K562 (cell line): Measurements from ENCODE around the gene PTPN1. TPM values are rescaled to one million over a fixed set of nuclear protein-coding genes. Genes with fewer than 3 reads are reported as not detected.

Experiments
- ATAC-seq: fragments of 200-7000 bp; cut with Tn5 transposase; 3 replicates; pipeline ENCODE4 v1.9.1; 2020; ENCODE audit warnings: moderate library complexity
- BruUV-seq: library from RNA; stranded (reverse); fragments of 400-500 nt; replicated peaks from 2 replicates; lab custom pipeline; 2021; lab: Mats Ljungman, UMichigan
- CTCF ChIA-PET: fragments of 300-600 bp; formaldehyde crosslinking; extraction: SDS; loops from one replicate; lab custom pipeline; 2021; ENCODE audit warnings: low intra/inter-chr PET ratio; lab: Yijun Ruan, JAX
- POLR2A ChIA-PET: fragments of 300-600, 350-650 bp; sonication (Branson Sonifier 250); formaldehyde crosslinking; extraction: SDS; loops from one replicate; lab custom pipeline; 2021; ENCODE audit warnings: antibody characterized with exemption, inconsistent platforms; lab: Yijun Ruan, JAX
- DNase-seq, 4 experiments: peaks; one replicate each; pipeline versions ENCODE4 v3.0.0 to v3.0.0-alpha.2; 2011 to 2018; ENCODE audit warnings: low spot score in 3 of 4, mixed read lengths in 3 of 4; ENCODE audit errors: extremely low read depth in 1 of 4
- FAIRE-seq: peaks from 2 replicates; lab custom pipeline; 2011; peaks lifted over from hg19 to GRCh38; lab: Jason Lieb, UNC
- H2AFZ ChIP-seq: 2 replicates; pipeline ENCODE4 v1.6.0; 2011; ENCODE audit warnings: low read depth, low read length, control low read depth, inconsistent platforms
- H3K27ac ChIP-seq: fragments of 200-600 bp; 3 replicates; pipeline ENCODE4 v1.8.0; 2011; ENCODE audit warnings: low read depth, mild to moderate bottlenecking, control low read depth, inconsistent platforms, low read length, moderate library complexity, mixed read lengths; ENCODE audit errors: extremely low read depth
- H3K27me3 ChIP-seq, 2 experiments: fragments of 300-600 bp in 1 of 2; 2 replicates in 1 of 2; 3 replicates in 1 of 2; pipeline versions ENCODE4 v1.6.0 to v1.8.0; 2011; ENCODE audit warnings: inconsistent platforms in 2 of 2, low read length in 2 of 2, mild to moderate bottlenecking in 1 of 2, mixed read lengths in 1 of 2, moderate library complexity in 1 of 2; ENCODE audit not compliant: control insufficient read depth in 2 of 2, insufficient read depth in 2 of 2
- H3K36me3 ChIP-seq: fragments of 300-600 bp; 3 replicates; pipeline ENCODE4 v1.8.0; 2011; ENCODE audit warnings: mild to moderate bottlenecking, low read length, inconsistent platforms; ENCODE audit not compliant: control insufficient read depth, insufficient read depth
- H3K4me1 ChIP-seq, 2 experiments: fragments of 200-600 bp in 1 of 2; replicated peaks in 1 of 2; 2 replicates in 1 of 2; 3 replicates in 1 of 2; pipeline versions ENCODE4 v1.5.1 to v1.8.0; 2011; ENCODE audit warnings: inconsistent platforms in 2 of 2, low read length in 2 of 2, mild to moderate bottlenecking in 1 of 2, mixed read lengths in 1 of 2, moderate library complexity in 1 of 2; ENCODE audit not compliant: control insufficient read depth in 2 of 2, insufficient read depth in 2 of 2
- H3K4me2 ChIP-seq: 2 replicates; pipeline ENCODE4 v1.6.1; 2011; ENCODE audit warnings: low read length, control low read depth, inconsistent platforms, mixed read lengths; ENCODE audit not compliant: insufficient read depth
- H3K4me3 ChIP-seq: fragments of 200-600 bp; sonication (generic), shearing (Covaris generic); 2 replicates; pipeline ENCODE4 v1.5.1; 2016; ENCODE audit warnings: control low read depth, inconsistent platforms
- H3K79me2 ChIP-seq: fragments of 200-600 bp; 3 replicates; pipeline ENCODE4 v1.8.0; 2011; ENCODE audit warnings: low read length, inconsistent platforms; ENCODE audit not compliant: control insufficient read depth, insufficient read depth
- H3K9ac ChIP-seq, 2 experiments: 2 replicates each; pipeline versions ENCODE4 v1.6.0 to v1.6.1; 2011; ENCODE audit warnings: low read depth in 2 of 2, low read length in 2 of 2, control low read depth in 1 of 2, inconsistent platforms in 1 of 2, mild to moderate bottlenecking in 1 of 2, mixed read lengths in 1 of 2; ENCODE audit not compliant: insufficient read depth in 1 of 2
- H3K9me1 ChIP-seq: one replicate; pipeline ENCODE4 v1.6.0; 2011; ENCODE audit warnings: inconsistent platforms, mild to moderate bottlenecking, low read length, moderate library complexity; ENCODE audit not compliant: control insufficient read depth, insufficient read depth
- H3K9me3 ChIP-seq: replicated peaks from 2 replicates; pipeline ENCODE4 v1.5.1; 2011; ENCODE audit warnings: low read depth, low read length, inconsistent platforms; ENCODE audit not compliant: control insufficient read depth, insufficient read depth
- H4K20me1 ChIP-seq: replicated peaks from 2 replicates; pipeline ENCODE4 v1.6.1; 2011; ENCODE audit warnings: low read length, inconsistent platforms, mixed read lengths; ENCODE audit not compliant: control insufficient read depth, insufficient read depth
- BRF2 ChIP-seq: IDR thresholded peaks from 3 replicates; pipeline ENCODE4 v1.6.1; 2011; ENCODE audit warnings: borderline replicate concordance, mild to moderate bottlenecking; ENCODE audit not compliant: insufficient read length, insufficient read depth
- FIP1L1 ChIP-seq: fragments of 200-400 bp; formaldehyde crosslinking; IDR thresholded peaks from 2 replicates; pipeline ENCODE4 v1.6.1; 2018; ENCODE audit warnings: mild to moderate bottlenecking, low read depth, low read length; ENCODE audit not compliant: poor library complexity, severe bottlenecking
- HMGXB4 ChIP-seq: sonication (generic); formaldehyde crosslinking; IDR thresholded peaks from 2 replicates; pipeline ENCODE4 v1.8.1; 2023; ENCODE audit warnings: mild to moderate bottlenecking, missing genetic modification reagents
- NCOA6 ChIP-seq: fragments of 450-650 bp; IDR thresholded peaks from 2 replicates; pipeline ENCODE4 v1.6.1; 2017; ENCODE audit warnings: mild to moderate bottlenecking
- PHF20 ChIP-seq: fragments of 450-650 bp; IDR thresholded peaks from 2 replicates; pipeline ENCODE4 v1.6.1; 2018; ENCODE audit not compliant: partially characterized antibody
- TEAD4 ChIP-seq, 2 experiments: sonication (generic) in 1 of 2; formaldehyde crosslinking in 1 of 2; IDR thresholded peaks; 2 replicates each; pipeline versions ENCODE4 v1.6.1 to v1.8.0; 2012 to 2022; ENCODE audit warnings: borderline replicate concordance in 1 of 2, inconsistent platforms in 1 of 2, low read length in 1 of 2, mild to moderate bottlenecking in 1 of 2, missing genetic modification reagents in 1 of 2
- ZNF23 ChIP-seq: fragments of 250-450 bp; sonication (Bioruptor Pico); IDR thresholded peaks from 2 replicates; pipeline ENCODE4 v1.4.0; 2020; ENCODE audit warnings: mild to moderate bottlenecking
- ZNF77 ChIP-seq: fragments of 250-450 bp; sonication (Bioruptor Pico); IDR thresholded peaks from 2 replicates; pipeline ENCODE4 v1.5.0; 2020
- WGBS: fragments of 100-300 bp; shearing (Covaris generic); methylation state at CpG from one replicate; pipeline ENCODE4 v1.1.6; 2016; ENCODE audit warnings: low coverage, mixed read lengths; ENCODE audit not compliant: insufficient coverage; ENCODE audit errors: missing lambda C conversion rate; 5-methylcytosine and 5-hydroxymethylcytosine counted together
- in situ Hi-C: fragments of 300-500 bp; cut with MboI; formaldehyde crosslinking; loops from 4 replicates; pipeline ENCODE4 v1.15.0; 2018; ENCODE audit warnings: inconsistent platforms, mixed read lengths
- intact Hi-C: fragments of 100-400 bp; cut with micrococcal nuclease; formaldehyde crosslinking; loops from 2 replicates; pipeline ENCODE4 v1.14.2; 2022
- polyA plus RNA-seq, 8 experiments: library from polyadenylated mRNA; depleted of rRNA in 4 of 8; stranded (reverse) in 5 of 8; unstranded in 3 of 8; fragments of >200 nt; fragmentation: Nextera tagmentation in 2 of 8; fragmentation: Illumina TruSeq in 1 of 8; extraction: Ambion mirVana in 2 of 8; extraction: Trizol in 1 of 8; gene quantifications; 2 replicates each; pipeline versions ENCODE4 v1.2.1 to v1.2.3, GENCODE V29; 2011 to 2014; ENCODE audit warnings: inconsistent platforms in 1 of 8, missing spikeins in 1 of 8
- total RNA-seq, 7 experiments: library from RNA; depleted of rRNA in 6 of 7; stranded (reverse); fragments of >200 nt in 6 of 7; fragmentation: Illumina TruSeq in 2 of 7; extraction: Trizol in 2 of 7; gene quantifications; 2 replicates each; pipeline versions ENCODE4 v1.2.1 to v1.2.3, GENCODE V29; 2011 to 2021; ENCODE audit warnings: low replicate concordance in 1 of 7

PTPN1 gene
- total and polyA plus RNA-seq, 9 of the 15 experiments (the other 6 are each of a cell fraction or from before 2014, with no cell fraction given) = 11.0 to 85.3 (median 54.0) TPM

GRCh38 chr20:50528129-50528528 lies 17.9 kb downstream of the PTPN1 start:
- H2AFZ ChIP-seq = no peak overlapping the region
- no peak for TF ChIP-seq ZNF77 (CRISPR knock-in tag)
- TF ChIP-seq ZNF23 (CRISPR knock-in tag) = no peak
- TF ChIP-seq BRF2 = no peak
- no peak for TF ChIP-seq NCOA6
- TF ChIP-seq TEAD4 (IDR thresholded peaks at IDR 0.05; ENCODE audit: low read length) = no peak
- TF ChIP-seq TEAD4 (CRISPR knock-in tag; IDR thresholded peaks at IDR 0.05; ENCODE audit: borderline replicate concordance) = no peak
- TF ChIP-seq PHF20 = no peak
- no peak for TF ChIP-seq FIP1L1
- TF ChIP-seq HMGXB4 = no peak
- TF ChIP-seq, all 486 proteins: peak for 0
- Histone ChIP-seq H3K9me3 (no peaks in the 10 kb centered on the region), H3K4me3 (no peak overlapping the region), H3K27ac (no peak overlapping the region), H3K4me1 (peaks cover 24 to 26% of the 10 kb centered on the region in 2 experiments), H3K4me2 (no peak overlapping the region), H3K9ac (no peak overlapping the region), H3K79me2 (peaks cover 96% of the 10 kb centered on the region), H3K9me1 (no peaks in the 10 kb centered on the region), H4K20me1 (peaks cover 8% of the 10 kb centered on the region; the same call in 1 of the 2 replicates), H3K27me3 (no peaks in the 10 kb centered on the region), H3K36me3 (peaks cover 30% of the 10 kb centered on the region; the same call in 2 of the 3 replicates)
- no TSS peak for BruUV-seq
- in situ Hi-C loops (no loop called here), intact Hi-C loops (no loop called here)
- CTCF ChIA-PET = no interaction called here
- FAIRE-seq (no peak), DNase-seq (no peak), ATAC-seq (no peak)
- POLR2A ChIA-PET = no interaction called here
- WGBS = 76% methylated on average over 6 of the region's 6 CpGs
